ENCODE results near the gene ABLIM3.

Gene ABLIM3

DNA sequence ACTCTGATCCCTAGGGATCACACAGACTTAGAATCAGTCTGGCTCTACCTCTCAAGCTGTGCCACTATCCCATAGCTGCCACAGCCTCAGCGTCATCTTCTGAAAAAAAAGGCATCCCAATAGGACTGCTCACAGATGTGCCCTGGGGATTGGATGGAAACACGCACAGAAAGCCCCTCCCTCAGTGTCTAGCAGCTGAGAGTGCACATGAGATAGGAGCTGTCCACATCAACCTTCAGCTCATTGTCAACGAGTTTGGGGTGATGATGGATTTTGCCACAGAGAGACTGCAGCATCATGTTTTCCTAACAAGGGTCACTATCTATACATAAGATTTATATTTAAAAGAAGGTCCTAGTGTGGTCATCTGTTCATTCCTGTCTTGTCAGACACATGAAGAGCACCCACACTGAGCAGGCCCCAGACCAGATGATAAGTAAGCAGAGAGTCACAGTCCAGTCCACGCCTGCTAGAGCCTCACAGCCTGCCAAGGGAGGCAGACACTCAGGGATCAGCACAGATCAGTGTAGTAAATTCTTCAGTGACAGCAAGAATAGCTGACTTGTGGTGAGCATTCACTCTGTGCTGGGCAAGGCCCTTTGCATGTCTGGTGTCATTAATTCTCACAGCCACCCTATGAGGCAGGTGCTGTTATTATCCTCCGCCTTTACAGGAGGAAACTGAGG lies 156.2 kb downstream of the ABLIM3 start:
- H3K36me3 ChIP-seq (ENCODE audit: low read depth), result 0 out of 2 replicates have a peak, but pooled peaks cover 10% of the 10 kb centered on the region
- H3K4me1 ChIP-seq (ENCODE audit: insufficient read depth, poor library complexity, severe bottlenecking), result peaks cover 15% of the 10 kb centered on the region
- peak overlapping the region; percentile 48 for H3K27ac ChIP-seq (ENCODE audit: poor library complexity, severe bottlenecking)
- ATAC-seq (ENCODE audit: low read depth) (no peak), DNase-seq (ENCODE audit: low spot score) (no peak)
- H3K27me3 ChIP-seq (ENCODE audit: insufficient read depth, poor library complexity, severe bottlenecking), result no peaks in the 10 kb centered on the region
- H3K9me3 ChIP-seq (ENCODE audit: severe bottlenecking), result no peaks in the 10 kb centered on the region
- no peak overlapping the region for H3K4me3 ChIP-seq (ENCODE audit: severe bottlenecking)
- TF ChIP-seq, protein P1, sequence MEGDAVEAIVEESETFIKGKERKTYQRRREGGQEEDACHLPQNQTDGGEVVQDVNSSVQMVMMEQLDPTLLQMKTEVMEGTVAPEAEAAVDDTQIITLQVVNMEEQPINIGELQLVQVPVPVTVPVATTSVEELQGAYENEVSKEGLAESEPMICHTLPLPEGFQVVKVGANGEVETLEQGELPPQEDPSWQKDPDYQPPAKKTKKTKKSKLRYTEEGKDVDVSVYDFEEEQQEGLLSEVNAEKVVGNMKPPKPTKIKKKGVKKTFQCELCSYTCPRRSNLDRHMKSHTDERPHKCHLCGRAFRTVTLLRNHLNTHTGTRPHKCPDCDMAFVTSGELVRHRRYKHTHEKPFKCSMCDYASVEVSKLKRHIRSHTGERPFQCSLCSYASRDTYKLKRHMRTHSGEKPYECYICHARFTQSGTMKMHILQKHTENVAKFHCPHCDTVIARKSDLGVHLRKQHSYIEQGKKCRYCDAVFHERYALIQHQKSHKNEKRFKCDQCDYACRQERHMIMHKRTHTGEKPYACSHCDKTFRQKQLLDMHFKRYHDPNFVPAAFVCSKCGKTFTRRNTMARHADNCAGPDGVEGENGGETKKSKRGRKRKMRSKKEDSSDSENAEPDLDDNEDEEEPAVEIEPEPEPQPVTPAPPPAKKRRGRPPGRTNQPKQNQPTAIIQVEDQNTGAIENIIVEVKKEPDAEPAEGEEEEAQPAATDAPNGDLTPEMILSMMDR (IDR thresholded peaks at IDR 0.05; ENCODE audit: poor library complexity, severe bottlenecking), result no peak

DNA sequence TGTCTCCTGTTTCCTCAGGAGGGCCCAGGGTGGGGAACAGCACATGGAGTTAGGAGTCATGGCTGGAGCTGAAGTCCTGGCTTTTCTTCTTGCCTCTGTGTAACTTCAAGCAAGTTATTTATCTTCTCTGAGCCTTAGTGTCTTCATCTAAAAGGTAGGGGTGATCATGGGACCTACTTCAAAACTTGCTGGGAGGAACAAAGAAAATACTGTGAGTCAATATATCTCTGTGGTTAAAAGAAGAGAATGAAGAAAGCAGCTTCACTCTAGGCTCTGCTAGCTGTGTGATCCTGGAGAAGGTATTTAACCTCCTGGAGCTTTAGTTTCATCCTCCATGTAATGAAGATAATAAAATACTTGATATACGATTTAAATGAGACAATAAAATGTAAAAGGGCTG lies 156.9 kb downstream of the ABLIM3 start:
- 0 out of 2 replicates have a peak, but pooled peaks cover 14% of the 10 kb centered on the region for H3K36me3 ChIP-seq (ENCODE audit: low read depth)
- no peaks in the 10 kb centered on the region for H3K27me3 ChIP-seq (ENCODE audit: insufficient read depth, poor library complexity, severe bottlenecking)
- no peak for DNase-seq (ENCODE audit: low spot score)
- H3K9me3 ChIP-seq (ENCODE audit: severe bottlenecking), result no peaks in the 10 kb centered on the region
- ATAC-seq (ENCODE audit: low read depth), result no peak
- H3K4me3 ChIP-seq (ENCODE audit: severe bottlenecking), result no peak overlapping the region
- peaks cover 15% of the 10 kb centered on the region for H3K4me1 ChIP-seq (ENCODE audit: insufficient read depth, poor library complexity, severe bottlenecking)
- H3K27ac ChIP-seq (ENCODE audit: poor library complexity, severe bottlenecking), result no peak overlapping the region
- TF ChIP-seq, protein P1 (IDR thresholded peaks at IDR 0.05; ENCODE audit: poor library complexity, severe bottlenecking), result no peak

DNA sequence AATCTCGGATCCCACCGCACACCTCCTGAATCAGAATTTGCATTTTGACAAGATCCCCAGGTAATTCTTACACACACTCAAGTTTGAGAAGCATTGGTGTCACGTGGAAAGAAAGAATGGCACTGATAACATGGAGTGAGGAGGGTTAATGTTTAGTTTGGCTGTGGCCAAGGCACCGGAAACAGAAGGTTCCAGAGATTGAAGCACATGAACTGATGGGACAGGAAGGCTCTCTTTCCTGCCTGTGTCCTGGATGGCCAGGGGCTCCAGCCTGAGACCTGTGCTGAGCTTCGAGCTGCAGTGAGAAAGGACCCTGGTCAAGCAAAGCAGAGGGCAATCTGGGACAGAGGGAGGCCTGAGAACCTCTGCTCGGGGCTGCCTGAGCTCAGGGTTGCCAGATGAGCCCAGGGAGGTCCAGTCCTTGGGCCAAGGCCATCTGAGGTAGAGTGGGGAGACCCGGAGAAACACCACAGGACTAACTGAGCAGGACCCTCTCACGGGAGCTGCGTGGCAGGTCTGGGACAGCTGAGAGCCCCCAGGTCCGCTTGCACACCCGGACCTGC lies 157.6 kb downstream of the ABLIM3 start:
- ATAC-seq (ENCODE audit: low read depth), result no peak
- TF ChIP-seq, protein P1 (IDR thresholded peaks at IDR 0.05; ENCODE audit: poor library complexity, severe bottlenecking), result no peak
- no peak for DNase-seq (ENCODE audit: low spot score)
- H3K4me1 ChIP-seq (ENCODE audit: insufficient read depth, poor library complexity, severe bottlenecking), result peaks cover 15% of the 10 kb centered on the region
- 0 out of 2 replicates have a peak, but pooled peaks cover 14% of the 10 kb centered on the region for H3K36me3 ChIP-seq (ENCODE audit: low read depth)
- H3K27ac ChIP-seq (ENCODE audit: poor library complexity, severe bottlenecking), result no peak overlapping the region
- H3K4me3 ChIP-seq (ENCODE audit: severe bottlenecking), result no peak overlapping the region
- H3K9me3 ChIP-seq (ENCODE audit: severe bottlenecking), result no peaks in the 10 kb centered on the region
- no peaks in the 10 kb centered on the region for H3K27me3 ChIP-seq (ENCODE audit: insufficient read depth, poor library complexity, severe bottlenecking)

DNA sequence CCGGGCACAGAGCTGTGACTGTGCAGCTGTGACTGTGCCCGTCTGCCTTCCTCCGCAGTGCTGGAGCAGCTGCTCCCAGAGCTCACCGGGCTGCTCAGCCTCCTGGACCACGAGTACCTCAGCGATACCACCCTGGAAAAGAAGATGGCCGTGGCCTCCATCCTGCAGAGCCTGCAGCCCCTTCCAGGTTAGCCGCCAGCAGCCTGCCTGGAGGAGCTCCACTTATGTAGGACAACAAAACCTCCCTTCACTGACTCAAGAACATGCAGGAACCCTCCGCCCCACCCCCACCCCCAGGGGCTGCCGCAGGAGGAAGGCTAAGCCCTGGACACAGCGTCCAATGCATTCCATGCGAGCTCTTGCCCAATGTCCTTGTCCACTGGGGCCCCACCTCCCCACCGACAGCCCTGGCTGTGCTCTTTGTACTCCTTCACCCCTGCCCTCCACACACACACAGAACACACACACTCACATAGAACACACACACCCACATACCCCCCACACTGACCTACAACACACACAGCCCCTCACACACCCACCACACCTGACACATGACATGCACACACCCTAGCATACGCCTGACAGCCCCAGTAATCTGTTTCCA lies 158.3 kb downstream of the ABLIM3 start:
- Histone ChIP-seq H3K4me1 (ENCODE audit: insufficient read depth, poor library complexity, severe bottlenecking) (peaks cover 15% of the 10 kb centered on the region), H3K27ac (ENCODE audit: poor library complexity, severe bottlenecking) (no peak overlapping the region), H3K4me3 (ENCODE audit: severe bottlenecking) (no peak overlapping the region), H3K9me3 (ENCODE audit: severe bottlenecking) (no peaks in the 10 kb centered on the region), H3K36me3 (ENCODE audit: low read depth) (peaks cover 14% of the 10 kb centered on the region; the same call in 1 of the 2 replicates), H3K27me3 (ENCODE audit: insufficient read depth, poor library complexity, severe bottlenecking) (no peaks in the 10 kb centered on the region)
- ATAC-seq (ENCODE audit: low read depth) (no peak), DNase-seq (ENCODE audit: low spot score) (no peak)
- TF ChIP-seq, protein P1 (IDR thresholded peaks at IDR 0.05; ENCODE audit: poor library complexity, severe bottlenecking), result no peak
